ENCODE results near the gene ADARB2. TPM values are rescaled to one million over a fixed set of nuclear protein-coding genes. Genes with fewer than 3 reads are reported as not detected.

ADARB2 gene
- total and polyA plus RNA-seq, 2 experiments from 2014 or later, result 0.13 to 0.48 TPM

- Histone ChIP-seq H3K4me2 (no peak overlapping the region), H3K27ac (no peak overlapping the region), H3K36me3 (replicated peaks; ENCODE audit: insufficient read depth, low read depth) (no peaks in the 10 kb centered on the region), H3K4me3 (no peak overlapping the region), H3K4me1 (ENCODE audit: insufficient read depth) (peaks cover 4% of the 10 kb centered on the region), H4K20me1 (ENCODE audit: insufficient read depth, poor library complexity, severe bottlenecking) (no peaks in the 10 kb centered on the region), H2AFZ (no peak overlapping the region), H3K79me2 (no peaks in the 10 kb centered on the region), H3K9me2 (replicated peaks; ENCODE audit: insufficient read depth) (no peaks in the 10 kb centered on the region), H3K9me3 (ENCODE audit: low read depth) (no peaks in the 10 kb centered on the region), H3K27me3 (no peaks in the 10 kb centered on the region)
- WGBS (ENCODE audit: low lambda C conversion rate, missing lambda C conversion rate), result 93% methylated on average over 32 of the region's 32 CpGs
- no peak for TF ChIP-seq EZH2phosphoT487 (IDR thresholded peaks at IDR 0.05; ENCODE audit: low read depth, severe bottlenecking, unreplicated experiment)
- no peak for TF ChIP-seq CTCF (IDR thresholded peaks at IDR 0.05; ENCODE audit: poor library complexity)
- no peak for TF ChIP-seq EZH2 (IDR thresholded peaks at IDR 0.05; ENCODE audit: borderline replicate concordance)
- no peak for DNase-seq (ENCODE audit: low spot score)
Measured at GRCh38 chr10:1152386-1153250, 584.7 kb downstream of the ADARB2 start.

- Histone ChIP-seq H3K4me3 (no peak overlapping the region), H2AFZ (no peak overlapping the region), H3K4me1 (ENCODE audit: insufficient read depth) (peaks cover 4% of the 10 kb centered on the region), H3K27me3 (no peaks in the 10 kb centered on the region), H4K20me1 (ENCODE audit: insufficient read depth, poor library complexity, severe bottlenecking) (no peaks in the 10 kb centered on the region), H3K4me2 (no peak overlapping the region), H3K9me2 (replicated peaks; ENCODE audit: insufficient read depth) (no peaks in the 10 kb centered on the region), H3K9me3 (ENCODE audit: low read depth) (no peaks in the 10 kb centered on the region), H3K79me2 (no peaks in the 10 kb centered on the region), H3K27ac (no peak overlapping the region), H3K36me3 (replicated peaks; ENCODE audit: insufficient read depth, low read depth) (no peaks in the 10 kb centered on the region)
- WGBS (ENCODE audit: low lambda C conversion rate, missing lambda C conversion rate), result 76% methylated on average over 15 of the region's 15 CpGs
- no peak for DNase-seq (ENCODE audit: low spot score)
- TF ChIP-seq CTCF (IDR thresholded peaks at IDR 0.05; ENCODE audit: poor library complexity) (no peak), EZH2 (IDR thresholded peaks at IDR 0.05; ENCODE audit: borderline replicate concordance) (no peak), EZH2phosphoT487 (IDR thresholded peaks at IDR 0.05; ENCODE audit: low read depth, severe bottlenecking, unreplicated experiment) (no peak)
Measured at GRCh38 chr10:1151076-1152033, 586.0 kb downstream of the ADARB2 start.

GRCh38 chr10:1150638-1150955 is 586.7 kb downstream of the ADARB2 start:
- H4K20me1 ChIP-seq (ENCODE audit: insufficient read depth, poor library complexity, severe bottlenecking), result no peaks in the 10 kb centered on the region
- no peaks in the 10 kb centered on the region for H3K36me3 ChIP-seq (replicated peaks; ENCODE audit: insufficient read depth, low read depth)
- H3K27ac ChIP-seq, result no peak overlapping the region
- no peaks in the 10 kb centered on the region for H3K27me3 ChIP-seq
- H3K9me3 ChIP-seq (ENCODE audit: low read depth), result peaks cover 3% of the 10 kb centered on the region
- H3K4me3 ChIP-seq, result no peak overlapping the region
- no peak overlapping the region for H3K4me2 ChIP-seq
- TF ChIP-seq CTCF (IDR thresholded peaks at IDR 0.05; ENCODE audit: poor library complexity) (no peak), EZH2phosphoT487 (IDR thresholded peaks at IDR 0.05; ENCODE audit: low read depth, severe bottlenecking, unreplicated experiment) (no peak), EZH2 (IDR thresholded peaks at IDR 0.05; ENCODE audit: borderline replicate concordance) (no peak)
- WGBS (ENCODE audit: low lambda C conversion rate, missing lambda C conversion rate), result 87% methylated on average over 13 of the region's 13 CpGs
- no peak overlapping the region for H2AFZ ChIP-seq
- peaks cover 4% of the 10 kb centered on the region for H3K4me1 ChIP-seq (ENCODE audit: insufficient read depth)
- no peak for DNase-seq (ENCODE audit: low spot score)
- H3K9me2 ChIP-seq (replicated peaks; ENCODE audit: insufficient read depth), result no peaks in the 10 kb centered on the region
- H3K79me2 ChIP-seq, result no peaks in the 10 kb centered on the region

Data from hepatocyte (in vitro differentiated cells).